Measurements from ENCODE around the gene BACE2.
"Not testable (repeated sequence)": the region's sequence is repeated elsewhere in the genome, so short reads cannot be mapped to it uniquely, and the experiment has no call there.

Gene BACE2

GRCh38 chr21:41277846-41278245 is 109.9 kb downstream of the BACE2 start:
- DNase-seq (ENCODE audit: low read depth), result no peak

- DNase-seq (ENCODE audit: low read depth), result no peak
Measured at GRCh38 chr21:41280115-41280919, 112.4 kb downstream of the BACE2 start.

DNA sequence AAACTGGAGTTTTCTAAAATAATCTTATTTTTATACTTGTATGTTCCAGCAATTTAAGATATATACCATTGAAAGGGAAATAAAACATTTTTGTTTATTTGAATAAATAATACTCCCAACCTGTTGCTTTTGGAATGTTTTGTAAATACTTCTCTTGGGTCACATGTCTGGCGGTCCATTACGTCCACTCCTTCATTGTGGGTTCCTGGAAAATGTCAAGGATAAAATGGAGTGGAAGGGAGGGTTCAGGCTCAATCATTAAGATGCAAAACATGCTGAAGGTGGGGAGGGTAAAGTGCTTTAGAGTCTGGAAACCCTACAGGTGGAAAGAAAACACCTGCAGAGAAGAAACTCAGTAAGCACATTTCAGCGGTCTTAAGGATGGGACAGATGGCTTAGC is 114.5 kb downstream of the BACE2 start:
- no peak for DNase-seq (ENCODE audit: low read depth)

GRCh38 chr21:41283211-41283818 is 115.4 kb downstream of the BACE2 start:
- DNase-seq (ENCODE audit: low read depth), result peak; percentile 32

DNA sequence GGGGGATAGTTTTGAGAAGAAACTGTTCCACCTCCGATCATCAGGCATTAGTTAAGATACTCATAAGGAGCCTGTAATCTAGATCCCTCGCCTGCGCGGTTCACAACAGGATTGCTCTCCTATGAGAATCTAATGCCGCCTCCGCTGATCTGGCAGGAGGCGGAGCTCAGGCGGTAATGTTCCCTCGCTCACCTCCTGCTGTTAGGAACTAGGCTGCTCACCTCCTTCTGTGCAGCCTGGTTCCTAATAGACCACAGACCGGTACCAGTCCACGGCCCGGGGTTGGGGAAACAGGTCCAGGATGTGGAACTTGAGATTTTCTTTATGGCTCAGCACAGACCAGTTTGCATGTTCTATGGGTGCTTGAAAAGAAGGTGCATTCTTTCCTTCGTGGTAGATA is 121.5 kb downstream of the BACE2 start:
- DNase-seq (ENCODE audit: low read depth), result no peak

GRCh38 chr21:41290106-41290799 is 122.3 kb downstream of the BACE2 start:
- DNase-seq (ENCODE audit: low read depth), result no peak

- no peak for DNase-seq (ENCODE audit: low read depth)
Measured at GRCh38 chr21:41294548-41295231, 126.7 kb downstream of the BACE2 start.

DNA sequence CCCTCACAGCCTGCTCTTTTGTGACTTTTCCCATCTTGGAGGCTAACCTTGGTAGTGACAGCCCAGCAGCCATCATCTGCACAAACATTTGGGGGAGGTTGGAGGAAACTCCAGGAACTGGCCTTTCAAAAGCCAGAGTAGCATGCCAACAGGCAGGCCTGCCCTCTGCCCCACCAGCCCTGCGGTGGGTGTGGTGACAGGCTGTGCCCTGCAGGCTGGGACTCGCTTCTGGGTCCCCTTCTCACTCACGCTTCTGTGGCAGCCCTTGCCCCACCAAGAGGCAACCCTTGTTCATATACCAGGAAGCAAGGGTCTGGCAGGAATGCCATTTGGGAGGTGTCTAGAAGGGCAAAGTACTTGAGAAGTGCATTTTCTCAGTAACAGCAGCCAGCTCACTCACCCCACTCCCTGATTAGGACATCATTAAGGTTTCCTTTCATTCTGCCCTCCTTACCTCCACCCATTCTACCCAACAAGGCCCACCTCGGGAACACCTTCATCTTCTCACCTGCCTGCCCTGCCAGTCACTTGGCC is 127.8 kb downstream of the BACE2 start:
- DNase-seq (ENCODE audit: low read depth), result no peak

- DNase-seq (ENCODE audit: low read depth), result no peak
Measured at GRCh38 chr21:41302976-41303375, 135.0 kb downstream of the BACE2 start.

GRCh38 chr21:41304068-41304720 is 136.2 kb downstream of the BACE2 start:
- DNase-seq (ENCODE audit: low read depth), result no peak

DNA sequence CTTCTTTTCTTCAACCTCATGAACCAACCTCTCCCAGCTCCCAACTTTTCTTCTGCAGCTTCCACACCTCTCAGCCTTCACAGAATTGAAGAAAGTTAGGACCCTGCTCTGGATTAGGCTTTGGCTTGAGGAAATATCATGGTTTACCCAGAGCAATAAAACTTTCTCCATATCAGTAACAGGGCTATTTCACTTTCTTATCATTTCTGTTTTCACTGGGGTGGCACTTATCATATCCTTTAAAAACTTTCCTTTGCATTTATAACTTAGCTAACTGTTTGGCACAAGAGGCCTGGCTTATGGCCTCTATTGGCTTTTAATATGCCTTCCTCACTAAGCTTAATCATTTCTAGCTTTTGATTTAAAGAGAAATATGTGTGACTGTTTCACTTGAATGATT is 139.3 kb downstream of the BACE2 start:
- no peak for DNase-seq (ENCODE audit: low read depth)

- not testable (repeated sequence) for DNase-seq (ENCODE audit: low read depth)
Measured at GRCh38 chr21:41313285-41314164, 145.6 kb downstream of the BACE2 start.

DNA sequence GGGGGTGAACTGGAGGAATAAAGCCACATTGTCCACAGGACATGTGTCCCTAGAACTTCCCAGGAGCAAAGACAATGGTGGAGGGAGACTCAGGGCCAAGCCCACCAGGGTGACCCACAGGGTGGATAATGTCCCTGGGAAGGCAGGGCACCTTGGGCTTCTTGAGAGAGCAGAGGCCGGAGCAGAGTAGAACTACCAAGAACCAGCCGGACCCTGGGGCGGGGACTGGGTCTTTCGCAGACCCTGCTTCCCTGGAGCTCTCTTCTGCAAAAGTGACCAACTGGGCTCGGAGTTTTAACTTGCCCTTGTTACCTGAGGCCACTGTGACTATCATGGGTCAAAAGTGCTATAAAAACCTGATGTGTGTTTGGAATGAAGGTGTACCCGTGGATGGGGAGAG is 147.8 kb downstream of the BACE2 start:
- DNase-seq (ENCODE audit: low read depth), result no peak

- no peak for DNase-seq (ENCODE audit: low read depth)
Measured at GRCh38 chr21:41316200-41317062, 148.5 kb downstream of the BACE2 start, which contains the start of gene FAM3B. Gene FAM3B, plus strand, starts transcription at chr21:41316801. Its CDS starts 79 bp downstream, at chr21:41316880.

DNA sequence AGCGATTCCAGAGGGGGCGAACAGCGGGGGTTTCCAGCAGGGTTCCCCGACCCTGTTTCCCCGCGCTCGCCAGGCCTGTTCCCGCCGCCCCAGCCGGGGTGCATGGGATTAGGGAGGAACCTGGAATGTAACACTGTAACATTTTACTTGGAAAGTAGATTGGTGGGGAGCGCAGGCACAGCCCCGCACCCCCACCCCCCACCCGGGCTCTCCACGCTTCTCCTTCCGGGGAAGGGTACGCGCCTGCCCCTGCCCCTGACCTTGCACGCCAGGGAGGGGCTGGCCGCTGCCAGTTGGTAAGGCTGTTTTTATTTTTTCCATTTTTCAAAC is 149.1 kb downstream of the BACE2 start:
- no peak for DNase-seq (ENCODE audit: low read depth)

- no peak for DNase-seq (ENCODE audit: low read depth)
Measured at GRCh38 chr21:41317458-41317857, 149.5 kb downstream of the BACE2 start.

DNA sequence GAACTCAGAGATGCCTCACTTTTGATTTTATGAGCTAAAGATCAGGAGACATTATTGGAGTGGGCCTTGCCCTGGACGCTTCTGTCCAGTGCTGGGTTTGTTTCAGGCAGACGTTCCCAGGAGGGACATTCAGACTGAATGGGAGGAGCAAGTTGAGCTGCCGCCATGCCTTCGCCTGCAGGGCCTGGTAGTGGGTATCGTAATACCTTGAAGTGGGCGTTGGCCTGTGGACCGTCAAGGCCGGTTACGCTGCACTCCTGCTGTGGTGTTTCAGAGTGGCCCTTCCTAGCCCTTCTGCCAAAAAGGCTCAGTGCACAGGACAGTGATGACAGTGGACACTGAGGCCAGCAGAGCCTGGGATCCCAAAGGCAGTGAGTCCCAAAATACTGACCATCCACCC is 150.3 kb downstream of the BACE2 start:
- no peak for DNase-seq (ENCODE audit: low read depth)

DNA sequence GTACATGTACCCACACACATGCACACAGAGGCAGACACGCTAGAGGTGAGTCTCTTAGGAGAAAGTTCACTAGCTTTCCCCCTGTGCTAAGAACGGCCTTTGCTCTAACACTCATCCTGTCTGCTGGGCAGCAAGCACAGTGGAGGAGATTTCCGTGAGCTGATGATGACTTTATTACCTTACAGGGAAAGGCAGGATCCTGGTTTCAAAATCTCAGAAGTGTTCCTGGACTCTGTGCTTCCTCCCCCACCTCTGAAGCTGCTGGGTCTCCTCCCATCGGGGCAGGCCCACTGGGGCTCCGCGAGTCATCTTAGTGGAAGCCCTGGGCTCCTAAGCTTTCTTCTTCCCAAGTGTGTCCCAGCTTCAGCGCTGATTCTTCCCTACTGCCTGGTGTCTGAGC is 151.3 kb downstream of the BACE2 start:
- no peak for DNase-seq (ENCODE audit: low read depth)

GRCh38 chr21:41321211-41321907 is 153.4 kb downstream of the BACE2 start:
- no peak for DNase-seq (ENCODE audit: low read depth)
